Activated T-cell treated with anti-CD3 and anti-CD28 coated beads for 4 hours (primary cell): ENCODE measurements around the gene KDM3B.
"Not testable (repeated sequence)": the region's sequence is repeated elsewhere in the genome, so short reads cannot be mapped to it uniquely, and the experiment has no call there.

Experiments used
- DNase-seq: peaks from one replicate; pipeline ENCODE4 v3.0.0-alpha.2; 2020

KDM3B gene

GRCh38 chr5:138469540-138470321 lies 117.2 kb downstream of the KDM3B start:
- DNase-seq: peak; percentile 36

GRCh38 chr5:138470322-138471051 lies 118.0 kb downstream of the KDM3B start:
- no peak for DNase-seq

DNA sequence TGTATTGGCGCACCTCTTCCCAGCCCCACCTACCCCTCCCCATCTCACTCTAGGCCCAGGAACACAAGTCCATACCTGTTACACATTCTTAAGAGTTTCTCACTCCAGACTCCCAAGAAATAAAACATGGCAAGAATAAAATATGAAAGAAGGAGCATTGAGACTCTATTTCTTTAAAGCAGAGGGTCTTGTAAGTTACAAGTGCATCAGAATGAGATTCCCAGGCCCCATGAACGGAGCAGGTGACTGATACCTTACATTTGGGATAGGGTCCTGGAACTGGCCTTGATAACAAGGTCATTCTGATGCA lies 118.5 kb downstream of the KDM3B start:
- no peak for DNase-seq

- DNase-seq: no peak
Observed at GRCh38 chr5:138472353-138472752, 119.9 kb downstream of the KDM3B start.

GRCh38 chr5:138473151-138473550 lies 120.7 kb downstream of the KDM3B start:
- not testable (repeated sequence) for DNase-seq

DNA sequence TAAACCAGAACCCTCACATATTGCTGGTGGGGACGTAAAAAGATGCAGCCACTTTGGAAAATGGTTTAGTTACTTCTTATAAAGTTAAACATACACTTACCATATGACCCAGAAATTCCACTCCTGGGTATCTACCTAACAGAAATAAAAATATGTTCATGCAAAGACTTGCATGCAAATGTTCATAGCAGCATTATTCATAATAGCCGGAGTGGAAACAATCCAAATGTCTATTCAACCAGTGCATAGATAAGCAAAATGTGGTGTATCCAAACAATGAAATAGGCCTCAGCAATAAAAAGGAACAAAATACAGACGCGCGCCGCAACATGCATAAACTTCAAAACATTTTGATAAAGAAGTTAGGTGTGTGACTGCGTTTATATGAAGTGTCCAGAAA lies 124.4 kb downstream of the KDM3B start:
- DNase-seq: no peak

GRCh38 chr5:138482638-138483037 lies 130.2 kb downstream of the KDM3B start:
- DNase-seq: no peak
